ENCODE results near the gene OMD.

The OMD gene

GRCh38 chr9:92440751-92441046, 16.4 kb upstream of the OMD start:
- Histone ChIP-seq H3K4me2 (no peak overlapping the region), H3K4me3 (no peak overlapping the region), H3K4me1 (peaks cover 0 to 12% (median 9%) of the 10 kb centered on the region in 10 experiments; a peak in 14 of 20 replicates), H3K27me3 (no peaks in the 10 kb centered on the region), H3K36me3 (no peaks in the 10 kb centered on the region), H4K20me1 (peaks cover 0 to 6% (median 0%) of the 10 kb centered on the region in 11 experiments; a peak in 1 of 22 replicates), H3K9me3 (replicated peaks in 1 of 11) (no peaks in the 10 kb centered on the region), H3K9ac (no peak overlapping the region), H3K27ac (no peak overlapping the region)
- no peak for TF ChIP-seq Cebpa-rat (IDR thresholded peaks at IDR 0.05)

DNA sequence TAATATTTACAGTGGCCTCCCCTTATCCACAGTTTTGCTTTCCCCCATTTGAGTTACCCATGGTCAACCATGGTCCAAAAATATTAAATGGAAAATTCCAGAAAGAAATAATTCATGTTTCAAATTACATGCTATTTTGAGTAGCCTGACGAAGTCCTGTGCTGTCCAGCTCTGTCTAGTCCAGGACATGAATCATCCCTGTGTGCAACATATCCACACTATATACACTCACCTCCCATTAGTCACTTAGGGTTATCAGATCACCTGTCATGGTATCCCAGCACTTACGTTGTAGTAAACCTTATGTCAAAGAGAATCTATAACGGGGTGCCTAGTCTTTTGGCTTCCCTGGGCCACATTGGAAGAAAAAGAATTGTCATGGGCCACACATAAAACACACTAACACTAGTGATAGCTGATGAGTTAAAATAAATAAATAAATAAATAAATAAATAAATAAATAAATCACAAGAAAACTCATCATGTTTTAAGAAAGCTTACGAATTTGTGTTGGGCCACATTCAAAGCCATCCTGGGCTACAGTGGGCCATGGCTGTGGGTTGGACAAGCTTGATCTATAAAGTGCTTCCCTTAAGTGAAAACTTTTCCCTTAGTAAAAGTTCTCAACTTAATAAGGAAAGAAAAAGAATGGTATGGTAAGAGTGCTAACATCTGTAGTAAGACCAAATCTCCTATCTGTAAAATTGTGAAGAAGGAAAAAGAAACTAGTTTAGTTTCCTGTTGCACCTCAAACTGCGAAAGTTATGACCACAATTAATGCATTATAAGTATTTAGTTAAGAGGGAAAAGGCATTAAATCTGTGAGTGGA, 15.9 kb upstream of the OMD start:
- Histone ChIP-seq H3K4me3 (no peak overlapping the region), H3K9ac (no peak overlapping the region), H3K4me2 (no peak overlapping the region), H3K36me3 (no peaks in the 10 kb centered on the region), H4K20me1 (peaks cover 0 to 6% (median 0%) of the 10 kb centered on the region in 11 experiments; a peak in 1 of 22 replicates), H3K4me1 (peaks cover 0 to 8% (median 7%) of the 10 kb centered on the region in 10 experiments; a peak in 14 of 20 replicates), H3K27me3 (no peaks in the 10 kb centered on the region), H3K27ac (no peak overlapping the region), H3K9me3 (replicated peaks in 1 of 11) (no peaks in the 10 kb centered on the region)
- TF ChIP-seq Cebpa-rat (IDR thresholded peaks at IDR 0.05): no peak

DNA sequence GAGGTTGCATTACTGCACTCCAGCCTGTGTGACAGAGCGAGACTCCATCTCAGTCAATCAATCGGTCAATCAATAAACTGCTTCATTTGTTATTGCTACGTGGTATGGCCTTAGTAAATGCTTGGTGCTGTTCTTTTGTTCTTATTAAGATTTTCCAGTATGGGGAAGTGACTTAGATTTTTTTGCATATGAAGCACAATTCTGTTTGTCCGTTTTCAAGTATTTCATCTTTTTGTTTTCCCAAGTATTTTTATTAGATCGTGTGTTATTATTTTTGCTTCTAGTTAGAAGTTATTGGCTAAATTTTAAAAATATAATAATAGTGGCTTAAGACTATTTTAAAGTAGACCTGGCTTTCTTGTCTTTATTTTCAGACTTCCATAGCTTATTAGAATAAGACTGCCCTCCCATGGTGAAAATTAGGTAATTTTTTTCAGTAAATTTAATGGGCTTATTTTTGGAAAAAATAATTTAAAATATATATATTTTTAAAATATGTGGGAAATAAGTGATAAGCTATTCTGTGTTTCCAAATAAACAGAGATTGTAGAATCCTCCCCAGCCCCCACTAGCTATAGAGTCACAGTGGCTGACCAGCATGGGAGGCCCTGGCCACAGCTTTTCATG, 14.7 kb upstream of the OMD start:
- Histone ChIP-seq H4K20me1 (no peaks in the 10 kb centered on the region), H3K27ac (no peak overlapping the region), H3K9me3 (replicated peaks in 1 of 11) (no peaks in the 10 kb centered on the region), H3K4me3 (no peak overlapping the region), H3K9ac (no peak overlapping the region), H3K4me2 (no peak overlapping the region), H3K27me3 (no peaks in the 10 kb centered on the region), H3K4me1 (0 out of 20 replicates have a peak, but pooled peaks cover 0 to 3% (median 0%) of the 10 kb centered on the region in 10 experiments), H3K36me3 (no peaks in the 10 kb centered on the region)
- no peak for TF ChIP-seq Cebpa-rat (IDR thresholded peaks at IDR 0.05)

DNA sequence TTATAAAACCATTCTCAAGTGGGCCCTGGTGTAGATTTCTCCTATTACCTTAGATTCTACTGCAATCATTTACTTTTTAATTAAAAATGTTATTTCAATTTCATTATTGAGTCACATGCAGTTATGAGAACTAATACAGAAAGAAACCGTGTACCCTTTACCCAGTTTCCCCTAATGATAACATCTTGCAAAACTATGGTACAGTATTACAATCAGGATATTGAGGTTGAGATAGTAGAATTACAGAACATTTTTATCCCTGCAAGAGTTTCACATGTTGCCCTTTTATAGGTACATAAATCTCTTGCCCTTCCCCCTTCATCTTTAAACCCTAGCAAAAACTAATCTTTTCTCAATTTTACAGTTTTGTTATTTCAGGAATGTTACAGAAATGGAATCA, 11.0 kb upstream of the OMD start:
- TF ChIP-seq Cebpa-rat (IDR thresholded peaks at IDR 0.05): no peak
- H3K4me1 ChIP-seq: 0 out of 20 replicates have a peak, but pooled peaks cover 0 to 3% (median 0%) of the 10 kb centered on the region in 10 experiments
- H3K4me3 ChIP-seq: no peak overlapping the region
- H3K27me3 ChIP-seq: no peaks in the 10 kb centered on the region
- H3K36me3 ChIP-seq: peaks cover 0 to 6% (median 0%) of the 10 kb centered on the region in 11 experiments; a peak in 1 of 22 replicates
- H3K9ac ChIP-seq: no peak overlapping the region
- H3K9me3 ChIP-seq (replicated peaks in 1 of 11): 0 out of 22 replicates have a peak, but pooled peaks cover 0 to 5% (median 0%) of the 10 kb centered on the region in 11 experiments
- no peaks in the 10 kb centered on the region for H4K20me1 ChIP-seq
- H3K27ac ChIP-seq: no peak overlapping the region
- no peak overlapping the region for H3K4me2 ChIP-seq

DNA sequence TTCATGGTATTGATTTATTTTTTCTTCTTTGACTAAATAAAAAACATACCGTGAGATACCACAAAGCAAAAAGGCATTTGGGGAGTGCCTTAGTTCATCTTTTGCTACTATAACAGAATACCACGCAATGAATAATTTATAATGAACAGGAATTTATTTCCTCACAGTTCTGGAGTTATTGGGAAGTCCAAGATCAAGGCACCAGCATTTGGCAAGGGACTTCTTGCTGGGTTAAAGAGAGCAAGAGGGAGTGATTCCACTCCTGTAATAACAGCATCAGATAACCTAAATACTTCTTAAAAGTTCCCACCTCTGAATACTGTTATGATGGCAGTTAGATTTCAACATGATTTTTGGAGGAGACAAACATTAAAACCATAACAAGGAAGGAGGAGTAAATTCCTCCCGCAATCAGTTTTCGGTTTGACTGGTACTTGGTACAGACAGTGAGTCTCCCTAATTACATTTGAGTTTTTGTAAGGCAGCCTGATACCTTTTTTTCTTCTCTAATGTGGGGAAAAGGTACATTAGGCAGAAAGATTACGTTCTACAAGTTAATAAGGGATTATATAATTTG, 8.8 kb upstream of the OMD start:
- H3K9me3 ChIP-seq (replicated peaks in 1 of 11): 0 out of 22 replicates have a peak, but pooled peaks cover 0 to 5% (median 0%) of the 10 kb centered on the region in 11 experiments
- peaks cover 0 to 6% (median 0%) of the 10 kb centered on the region in 11 experiments; a peak in 1 of 22 replicates for H3K36me3 ChIP-seq
- no peaks in the 10 kb centered on the region for H4K20me1 ChIP-seq
- no peak overlapping the region for H3K4me2 ChIP-seq
- no peaks in the 10 kb centered on the region for H3K27me3 ChIP-seq
- no peak overlapping the region for H3K27ac ChIP-seq
- no peak overlapping the region for H3K4me3 ChIP-seq
- no peak for TF ChIP-seq Cebpa-rat (IDR thresholded peaks at IDR 0.05)
- H3K9ac ChIP-seq: no peak overlapping the region
- no peaks in the 10 kb centered on the region for H3K4me1 ChIP-seq

DNA sequence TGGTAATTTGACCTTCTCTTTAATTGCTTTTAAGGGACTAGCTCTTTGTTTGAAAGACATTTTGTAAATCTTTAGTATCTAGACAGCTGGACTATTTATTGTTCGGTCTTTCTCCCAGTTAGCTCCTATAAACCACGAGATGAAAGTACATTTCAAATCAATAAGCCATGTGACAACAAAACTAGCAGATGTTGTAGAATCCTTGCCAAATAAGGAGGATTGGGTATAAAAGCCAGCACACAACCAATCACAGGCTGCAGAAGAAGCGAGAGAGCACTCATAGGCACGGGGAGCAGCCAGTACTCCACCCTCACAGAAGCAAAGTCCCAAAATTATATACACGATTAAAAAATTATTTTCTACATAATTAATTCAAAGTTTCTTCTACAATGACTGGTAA, 8.1 kb upstream of the OMD start:
- TF ChIP-seq Cebpa-rat (IDR thresholded peaks at IDR 0.05): no peak
- Histone ChIP-seq H3K36me3 (peaks cover 0 to 6% (median 0%) of the 10 kb centered on the region in 11 experiments; a peak in 1 of 22 replicates), H3K4me2 (no peak overlapping the region), H3K4me3 (no peak overlapping the region), H3K9me3 (replicated peaks in 1 of 11) (0 out of 22 replicates have a peak, but pooled peaks cover 0 to 5% (median 0%) of the 10 kb centered on the region in 11 experiments), H3K27ac (no peak overlapping the region), H3K9ac (no peak overlapping the region), H4K20me1 (no peaks in the 10 kb centered on the region), H3K4me1 (no peaks in the 10 kb centered on the region), H3K27me3 (no peaks in the 10 kb centered on the region)

- Histone ChIP-seq H3K27ac (no peak overlapping the region), H3K27me3 (no peaks in the 10 kb centered on the region)
- no peak for TF ChIP-seq Cebpa-rat (IDR thresholded peaks at IDR 0.05)
Measured at GRCh38 chr9:92429836-92430235, 5.6 kb upstream of the OMD start.

DNA sequence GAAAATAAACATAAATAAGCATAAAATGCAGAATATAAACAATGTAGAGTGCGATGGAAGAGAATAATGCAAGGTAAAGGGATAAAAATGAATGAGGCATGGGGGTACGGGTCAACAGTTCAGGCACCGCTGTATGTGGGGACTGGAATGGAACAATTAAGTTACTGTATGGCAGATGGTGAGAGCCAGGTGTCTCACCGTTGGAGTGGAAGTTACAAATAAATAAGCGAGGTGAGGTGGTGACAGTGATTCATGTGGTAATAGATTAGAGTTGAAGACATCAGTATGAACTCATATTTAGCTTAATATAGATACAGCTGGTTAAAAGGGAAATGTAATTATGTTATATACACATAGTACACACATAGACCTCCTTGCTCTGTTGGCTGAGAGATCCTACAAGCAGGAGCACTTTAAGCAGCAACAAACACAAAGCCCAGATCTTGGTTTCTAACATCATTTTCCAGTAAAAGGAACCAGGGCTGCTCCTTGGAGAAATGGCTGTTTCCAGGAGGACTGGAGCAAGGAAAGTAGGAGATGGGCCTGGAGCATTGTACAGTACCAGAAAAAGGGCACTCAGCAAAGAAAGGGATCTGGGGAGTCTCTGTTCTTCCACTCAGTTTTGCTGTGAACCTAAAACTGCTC, 2.4 kb upstream of the OMD start:
- H3K4me2 ChIP-seq: no peak overlapping the region
- H3K27ac ChIP-seq: no peak overlapping the region
- no peak overlapping the region for H3K4me3 ChIP-seq

More at GRCh38 chr9:92429836-92430235, 5.6 kb upstream of the OMD start:
- no peaks in the 10 kb centered on the region for H3K4me1 ChIP-seq
- H3K4me3 ChIP-seq: no peak overlapping the region
- H4K20me1 ChIP-seq: no peaks in the 10 kb centered on the region
- peaks cover 0 to 6% (median 0%) of the 10 kb centered on the region in 11 experiments; a peak in 1 of 22 replicates for H3K36me3 ChIP-seq
- no peak overlapping the region for H3K9ac ChIP-seq
- H3K4me2 ChIP-seq: no peak overlapping the region
- 0 out of 22 replicates have a peak, but pooled peaks cover 0 to 5% (median 0%) of the 10 kb centered on the region in 11 experiments for H3K9me3 ChIP-seq (replicated peaks in 1 of 11)

More for the DNA sequence above, 2.4 kb upstream of the OMD start:
- H3K9ac ChIP-seq: no peak overlapping the region
- no peaks in the 10 kb centered on the region for H3K27me3 ChIP-seq
- TF ChIP-seq Cebpa-rat (IDR thresholded peaks at IDR 0.05): no peak
- peaks cover 0 to 6% (median 0%) of the 10 kb centered on the region in 11 experiments; a peak in 1 of 22 replicates for H3K36me3 ChIP-seq
- 0 out of 22 replicates have a peak, but pooled peaks cover 0 to 5% (median 0%) of the 10 kb centered on the region in 11 experiments for H3K9me3 ChIP-seq (replicated peaks in 1 of 11)
- peaks cover 0 to 11% (median 0%) of the 10 kb centered on the region in 10 experiments; a peak in 6 of 20 replicates for H3K4me1 ChIP-seq
- H4K20me1 ChIP-seq: no peaks in the 10 kb centered on the region
